Measurements from ENCODE around the gene MS4A3.

GRCh38 chr11:60098508-60098907 lies 42.0 kb downstream of the MS4A3 start:
- TF ChIP-seq, protein P1, sequence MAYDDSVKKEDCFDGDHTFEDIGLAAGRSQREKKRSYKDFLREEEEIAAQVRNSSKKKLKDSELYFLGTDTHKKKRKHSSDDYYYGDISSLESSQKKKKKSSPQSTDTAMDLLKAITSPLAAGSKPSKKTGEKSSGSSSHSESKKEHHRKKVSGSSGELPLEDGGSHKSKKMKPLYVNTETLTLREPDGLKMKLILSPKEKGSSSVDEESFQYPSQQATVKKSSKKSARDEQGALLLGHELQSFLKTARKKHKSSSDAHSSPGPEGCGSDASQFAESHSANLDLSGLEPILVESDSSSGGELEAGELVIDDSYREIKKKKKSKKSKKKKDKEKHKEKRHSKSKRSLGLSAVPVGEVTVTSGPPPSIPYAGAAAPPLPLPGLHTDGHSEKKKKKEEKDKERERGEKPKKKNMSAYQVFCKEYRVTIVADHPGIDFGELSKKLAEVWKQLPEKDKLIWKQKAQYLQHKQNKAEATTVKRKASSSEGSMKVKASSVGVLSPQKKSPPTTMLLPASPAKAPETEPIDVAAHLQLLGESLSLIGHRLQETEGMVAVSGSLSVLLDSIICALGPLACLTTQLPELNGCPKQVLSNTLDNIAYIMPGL (CRISPR knock-in tag; IDR thresholded peaks at IDR 0.05): no peak
- TF ChIP-seq TCF7 (CRISPR knock-in tag; IDR thresholded peaks at IDR 0.05; ENCODE audit: low read depth): no peak
- TF ChIP-seq, protein P2, sequence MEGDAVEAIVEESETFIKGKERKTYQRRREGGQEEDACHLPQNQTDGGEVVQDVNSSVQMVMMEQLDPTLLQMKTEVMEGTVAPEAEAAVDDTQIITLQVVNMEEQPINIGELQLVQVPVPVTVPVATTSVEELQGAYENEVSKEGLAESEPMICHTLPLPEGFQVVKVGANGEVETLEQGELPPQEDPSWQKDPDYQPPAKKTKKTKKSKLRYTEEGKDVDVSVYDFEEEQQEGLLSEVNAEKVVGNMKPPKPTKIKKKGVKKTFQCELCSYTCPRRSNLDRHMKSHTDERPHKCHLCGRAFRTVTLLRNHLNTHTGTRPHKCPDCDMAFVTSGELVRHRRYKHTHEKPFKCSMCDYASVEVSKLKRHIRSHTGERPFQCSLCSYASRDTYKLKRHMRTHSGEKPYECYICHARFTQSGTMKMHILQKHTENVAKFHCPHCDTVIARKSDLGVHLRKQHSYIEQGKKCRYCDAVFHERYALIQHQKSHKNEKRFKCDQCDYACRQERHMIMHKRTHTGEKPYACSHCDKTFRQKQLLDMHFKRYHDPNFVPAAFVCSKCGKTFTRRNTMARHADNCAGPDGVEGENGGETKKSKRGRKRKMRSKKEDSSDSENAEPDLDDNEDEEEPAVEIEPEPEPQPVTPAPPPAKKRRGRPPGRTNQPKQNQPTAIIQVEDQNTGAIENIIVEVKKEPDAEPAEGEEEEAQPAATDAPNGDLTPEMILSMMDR (IDR thresholded peaks at IDR 0.05): no peak
- no peak for TF ChIP-seq ESRRA (CRISPR knock-in tag; IDR thresholded peaks at IDR 0.05; ENCODE audit: borderline replicate concordance)
- no peak for TF ChIP-seq NR1H2 (CRISPR knock-in tag; IDR thresholded peaks at IDR 0.05)
- TF ChIP-seq USF1 (CRISPR knock-in tag; IDR thresholded peaks at IDR 0.05): no peak
- no peak for TF ChIP-seq E2F4 (CRISPR knock-in tag; IDR thresholded peaks at IDR 0.05; ENCODE audit: borderline replicate concordance, low read depth)
- no peak for TF ChIP-seq CREM (CRISPR knock-in tag; IDR thresholded peaks at IDR 0.05)
- TF ChIP-seq ELF4 (CRISPR knock-in tag; IDR thresholded peaks at IDR 0.05; ENCODE audit: low read depth): no peak
- TF ChIP-seq, protein P3, sequence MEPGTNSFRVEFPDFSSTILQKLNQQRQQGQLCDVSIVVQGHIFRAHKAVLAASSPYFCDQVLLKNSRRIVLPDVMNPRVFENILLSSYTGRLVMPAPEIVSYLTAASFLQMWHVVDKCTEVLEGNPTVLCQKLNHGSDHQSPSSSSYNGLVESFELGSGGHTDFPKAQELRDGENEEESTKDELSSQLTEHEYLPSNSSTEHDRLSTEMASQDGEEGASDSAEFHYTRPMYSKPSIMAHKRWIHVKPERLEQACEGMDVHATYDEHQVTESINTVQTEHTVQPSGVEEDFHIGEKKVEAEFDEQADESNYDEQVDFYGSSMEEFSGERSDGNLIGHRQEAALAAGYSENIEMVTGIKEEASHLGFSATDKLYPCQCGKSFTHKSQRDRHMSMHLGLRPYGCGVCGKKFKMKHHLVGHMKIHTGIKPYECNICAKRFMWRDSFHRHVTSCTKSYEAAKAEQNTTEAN (CRISPR knock-in tag; IDR thresholded peaks at IDR 0.05): no peak
- TF ChIP-seq JUN (CRISPR knock-in tag; IDR thresholded peaks at IDR 0.05): no peak
- no peak for TF ChIP-seq KAT7 (CRISPR knock-in tag; IDR thresholded peaks at IDR 0.05; ENCODE audit: borderline replicate concordance)
- no peak for TF ChIP-seq ATF2 (CRISPR knock-in tag; IDR thresholded peaks at IDR 0.05; ENCODE audit: borderline replicate concordance, low read depth)
